Gastroesophageal sphincter (tissue), 4 donors: ENCODE measurements around the gene EHBP1. TPM values are rescaled to one million over a fixed set of nuclear protein-coding genes. Genes with fewer than 3 reads are reported as not detected.

Experiments
- ATAC-seq: fragments of 150-250 bp; one replicate; pipeline ENCODE4 v1.9.1; 2016; ENCODE audit warnings: mild to moderate bottlenecking, moderate library complexity
- H3K27ac ChIP-seq, 4 donors: fragments of 200-600 bp; sonication (generic) in 3 of 4; 1 replicate in 3 of 4; 2 replicates in 1 of 4; pipeline ENCODE4 v1.5.1; 2016 to 2019
- H3K27me3 ChIP-seq: fragments of 200-600 bp; sonication (generic); one replicate; pipeline ENCODE4 v1.5.1; 2019
- H3K36me3 ChIP-seq, 2 donors: fragments of 200-600 bp; sonication (generic); one replicate each; pipeline ENCODE4 v1.5.1; 2019; ENCODE audit warnings: control low read depth in 1 of 2
- H3K4me1 ChIP-seq, 3 donors: fragments of 200-600 bp; sonication (generic); 1 replicate in 2 of 3; 2 replicates in 1 of 3; pipeline ENCODE4 v1.5.1; 2016 to 2019; ENCODE audit warnings: control low read depth in 2 of 3
- H3K4me3 ChIP-seq, 2 donors: fragments of 200-600 bp; sonication (generic); one replicate each; pipeline ENCODE4 v1.5.1; 2019; ENCODE audit warnings: mild to moderate bottlenecking in 1 of 2, moderate library complexity in 1 of 2
- H3K9me3 ChIP-seq, 3 donors: fragments of 200-600 bp; sonication (generic); one replicate each; pipeline ENCODE4 v1.5.1; 2017 to 2019; ENCODE audit warnings: control low read depth in 2 of 3
- EP300 ChIP-seq: sonication (generic); formaldehyde crosslinking; IDR thresholded peaks from one replicate; pipeline ENCODE4 v1.6.1; 2017; ENCODE audit warnings: antibody characterized with exemption, mild to moderate bottlenecking
- POLR2A ChIP-seq, 2 donors: fragments of 450-650 bp; IDR thresholded peaks; one replicate each; pipeline ENCODE4 v1.6.1; 2017; ENCODE audit warnings: antibody characterized with exemption in 2 of 2, mild to moderate bottlenecking in 2 of 2, moderate library complexity in 1 of 2
- POLR2AphosphoS5 ChIP-seq: sonication (generic); formaldehyde crosslinking; IDR thresholded peaks from one replicate; pipeline ENCODE4 v1.6.1; 2017; ENCODE audit warnings: antibody characterized with exemption
- WGBS, 2 donors: methylation state at CpG; one replicate each; pipeline ENCODE4 v1.1.5; 2018; ENCODE audit warnings: low coverage in 1 of 2; 5-methylcytosine and 5-hydroxymethylcytosine counted together
- total RNA-seq, 4 donors: library from RNA; depleted of rRNA; stranded (reverse); fragments of >200 nt; gene quantifications; one replicate each; pipeline ENCODE4 v1.1.0, GENCODE V29; 2016
- TF ChIP-seq, protein P1 (sequence below), 4 experiments: fragments of 200-600 bp in 2 of 4; fragments of 450-650 bp in 2 of 4; sonication (generic) in 1 of 4; IDR thresholded peaks; one replicate each; pipeline ENCODE4 v1.5.1; 2017 to 2019; ENCODE audit warnings: antibody characterized with exemption in 4 of 4, mild to moderate bottlenecking in 2 of 4, moderate library complexity in 2 of 4

Gene EHBP1
- total RNA-seq, 4 donors from 2014 or later, result 82.4 to 159 (median 146) TPM

DNA sequence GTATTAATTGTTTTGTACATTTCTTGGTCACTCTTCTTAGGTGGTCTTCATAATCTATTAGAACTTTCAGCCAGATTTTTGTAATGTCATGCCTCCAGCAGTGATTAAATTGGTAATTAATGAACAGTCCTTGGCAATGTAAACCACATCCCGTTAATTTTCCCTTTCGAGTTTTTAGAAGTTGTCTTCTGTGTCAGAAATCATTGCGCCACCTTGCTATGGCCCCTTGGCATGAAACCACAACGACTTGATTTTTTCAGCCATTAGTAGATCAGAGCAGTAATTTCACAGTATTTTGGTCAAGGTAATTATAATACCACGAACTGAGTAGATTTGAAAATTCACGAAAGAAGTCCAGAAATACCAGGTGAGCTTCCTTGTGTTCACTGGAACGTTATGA, 259.2 kb downstream of the EHBP1 start:
- Histone ChIP-seq H3K27ac (no peak overlapping the region), H3K9me3 (no peaks in the 10 kb centered on the region), H3K27me3 (no peaks in the 10 kb centered on the region), H3K36me3 (peaks cover 0 to 35% of the 10 kb centered on the region in 2 donors), H3K4me3 (no peak overlapping the region), H3K4me1 (no peaks in the 10 kb centered on the region)
- no peak for TF ChIP-seq POLR2A (IDR thresholded peaks at IDR 0.05)
- TF ChIP-seq, protein P1, sequence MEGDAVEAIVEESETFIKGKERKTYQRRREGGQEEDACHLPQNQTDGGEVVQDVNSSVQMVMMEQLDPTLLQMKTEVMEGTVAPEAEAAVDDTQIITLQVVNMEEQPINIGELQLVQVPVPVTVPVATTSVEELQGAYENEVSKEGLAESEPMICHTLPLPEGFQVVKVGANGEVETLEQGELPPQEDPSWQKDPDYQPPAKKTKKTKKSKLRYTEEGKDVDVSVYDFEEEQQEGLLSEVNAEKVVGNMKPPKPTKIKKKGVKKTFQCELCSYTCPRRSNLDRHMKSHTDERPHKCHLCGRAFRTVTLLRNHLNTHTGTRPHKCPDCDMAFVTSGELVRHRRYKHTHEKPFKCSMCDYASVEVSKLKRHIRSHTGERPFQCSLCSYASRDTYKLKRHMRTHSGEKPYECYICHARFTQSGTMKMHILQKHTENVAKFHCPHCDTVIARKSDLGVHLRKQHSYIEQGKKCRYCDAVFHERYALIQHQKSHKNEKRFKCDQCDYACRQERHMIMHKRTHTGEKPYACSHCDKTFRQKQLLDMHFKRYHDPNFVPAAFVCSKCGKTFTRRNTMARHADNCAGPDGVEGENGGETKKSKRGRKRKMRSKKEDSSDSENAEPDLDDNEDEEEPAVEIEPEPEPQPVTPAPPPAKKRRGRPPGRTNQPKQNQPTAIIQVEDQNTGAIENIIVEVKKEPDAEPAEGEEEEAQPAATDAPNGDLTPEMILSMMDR (IDR thresholded peaks at IDR 0.05), result no peak
- no peak for TF ChIP-seq EP300
- TF ChIP-seq POLR2AphosphoS5, result no peak
- WGBS, 2 donors, result 71 to 79% methylated on average over 7 of the region's 7 CpGs
- no peak for ATAC-seq

DNA sequence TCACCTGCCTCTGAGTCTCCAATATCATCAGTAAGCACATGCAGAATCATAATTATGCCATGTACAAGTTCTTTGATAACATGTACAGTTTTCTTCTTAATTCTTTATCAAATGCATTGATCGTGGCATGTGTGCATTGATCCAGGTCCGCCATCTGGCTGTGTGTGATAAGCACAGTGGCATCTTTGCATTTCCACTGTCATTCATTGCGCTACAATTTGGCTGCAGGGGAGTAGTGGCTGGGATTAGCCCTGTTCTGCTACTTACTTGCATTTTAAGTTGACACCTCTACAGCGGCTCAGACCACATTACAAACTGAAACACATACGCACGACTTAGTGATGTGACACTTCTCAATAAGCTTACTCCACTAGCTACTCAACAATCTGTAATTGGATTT, 261.5 kb downstream of the EHBP1 start:
- 90 to 97% methylated on average over 5 to 6 of the region's 6 CpGs for WGBS, 2 donors
- no peak for ATAC-seq
- peaks cover 0 to 22% of the 10 kb centered on the region in 2 donors for H3K36me3 ChIP-seq
- H3K4me3 ChIP-seq, result no peak overlapping the region
- H3K4me1 ChIP-seq, result no peaks in the 10 kb centered on the region
- TF ChIP-seq, protein P1 (IDR thresholded peaks at IDR 0.05), result no peak
- TF ChIP-seq POLR2A (IDR thresholded peaks at IDR 0.05) (no peak), EP300 (no peak), POLR2AphosphoS5 (no peak)
- H3K27me3 ChIP-seq, result no peaks in the 10 kb centered on the region
- no peaks in the 10 kb centered on the region for H3K9me3 ChIP-seq
- H3K27ac ChIP-seq, result no peak overlapping the region

DNA sequence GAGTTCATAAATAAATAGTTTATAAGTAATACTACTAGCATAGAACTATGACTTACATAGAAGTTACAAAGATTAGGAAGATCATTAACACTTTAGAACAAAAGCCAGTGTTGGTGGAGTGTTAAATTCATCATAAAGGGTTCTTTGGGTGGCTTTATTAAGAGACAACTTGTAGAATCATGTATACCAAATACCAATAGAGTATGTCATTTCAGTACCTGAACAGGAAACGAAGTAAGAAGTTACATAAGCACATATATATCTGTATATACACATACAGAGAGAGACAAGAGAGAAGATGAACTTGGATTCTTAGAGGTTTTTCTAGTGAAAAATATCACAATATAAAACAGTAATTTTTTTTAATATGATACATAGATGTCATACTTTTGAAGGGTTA, 262.7 kb downstream of the EHBP1 start:
- Histone ChIP-seq H3K27me3 (no peaks in the 10 kb centered on the region), H3K9me3 (no peaks in the 10 kb centered on the region), H3K36me3 (peaks cover 0 to 19% of the 10 kb centered on the region in 2 donors), H3K4me3 (no peak overlapping the region), H3K4me1 (no peaks in the 10 kb centered on the region), H3K27ac (no peak overlapping the region)
- ATAC-seq, result no peak
- 78 to 100% methylated on average over 1 of the region's 1 CpG for WGBS, 2 donors
- TF ChIP-seq POLR2A (IDR thresholded peaks at IDR 0.05) (no peak), EP300 (no peak), POLR2AphosphoS5 (no peak)
- TF ChIP-seq, protein P1 (IDR thresholded peaks at IDR 0.05), result no peak

DNA sequence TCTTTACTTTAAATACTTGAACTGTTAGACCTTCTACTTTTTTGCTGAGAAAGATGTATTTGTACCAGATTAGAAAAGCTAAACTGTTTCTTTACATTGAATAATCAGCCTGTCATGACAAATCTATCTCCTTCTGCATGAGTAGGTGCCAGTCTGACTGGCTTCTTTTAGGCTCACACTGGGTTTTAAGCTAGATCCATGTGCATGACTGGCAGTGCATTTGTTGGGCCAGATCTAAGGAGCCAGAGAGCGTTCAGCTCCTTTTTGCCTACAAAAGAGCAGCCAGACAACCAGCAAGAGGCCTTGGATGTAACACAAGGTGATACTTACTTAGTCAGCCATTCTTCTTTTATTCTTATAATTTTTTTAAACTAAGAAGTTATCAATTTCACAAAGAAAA, 263.2 kb downstream of the EHBP1 start:
- Histone ChIP-seq H3K4me1 (no peaks in the 10 kb centered on the region), H3K27me3 (no peaks in the 10 kb centered on the region), H3K9me3 (no peaks in the 10 kb centered on the region), H3K36me3 (peaks cover 0 to 24% of the 10 kb centered on the region in 2 donors), H3K4me3 (no peak overlapping the region), H3K27ac (no peak overlapping the region)
- ATAC-seq, result no peak
- 91 to 100% methylated on average over 1 of the region's 1 CpG for WGBS, 2 donors
- TF ChIP-seq EP300, result no peak

DNA sequence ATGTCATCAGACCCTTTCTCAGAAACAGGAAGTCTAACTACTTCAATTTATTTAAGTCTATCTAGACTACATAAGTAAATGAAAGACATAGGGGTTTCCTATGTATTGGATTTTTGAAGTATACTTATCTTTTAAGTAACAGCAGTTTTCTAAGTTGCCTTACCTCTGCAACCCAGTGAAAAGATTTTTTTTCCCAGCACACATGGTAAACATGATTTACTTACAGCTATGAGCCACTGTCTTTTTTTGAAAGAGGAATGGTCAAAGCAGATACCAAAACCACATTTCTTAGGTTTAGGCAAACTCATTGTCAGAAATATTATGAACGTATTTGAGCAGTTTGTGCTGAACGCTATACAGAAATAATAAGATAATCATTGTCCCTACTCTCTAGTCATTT, 266.4 kb downstream of the EHBP1 start:
- Histone ChIP-seq H3K4me3 (no peak overlapping the region), H3K27ac (no peak overlapping the region), H3K9me3 (no peaks in the 10 kb centered on the region), H3K27me3 (no peaks in the 10 kb centered on the region), H3K36me3 (peaks cover 0 to 24% of the 10 kb centered on the region in 2 donors), H3K4me1 (no peaks in the 10 kb centered on the region)
- TF ChIP-seq, protein P1 (IDR thresholded peaks at IDR 0.05), result no peak
- TF ChIP-seq EP300 (no peak), POLR2AphosphoS5 (no peak), POLR2A (IDR thresholded peaks at IDR 0.05) (no peak)
- no peak for ATAC-seq
- 96 to 100% methylated on average over 2 of the region's 2 CpGs for WGBS, 2 donors
